GM04503 (cell line): ENCODE data around the gene SSR2.

Experiments used
- DNase-seq: peaks from one replicate; pipeline ENCODE4 v3.0.0-alpha.2; 2012; ENCODE audit warnings: low read depth

The SSR2 gene

GRCh38 chr1:156020293-156021092 lies at the start of gene SSR2:
SSR2 (minus strand) TSS chr1:156020951; CDS start chr1:156020167, 784 bp downstream.
- DNase-seq: peak; percentile 56

DNA sequence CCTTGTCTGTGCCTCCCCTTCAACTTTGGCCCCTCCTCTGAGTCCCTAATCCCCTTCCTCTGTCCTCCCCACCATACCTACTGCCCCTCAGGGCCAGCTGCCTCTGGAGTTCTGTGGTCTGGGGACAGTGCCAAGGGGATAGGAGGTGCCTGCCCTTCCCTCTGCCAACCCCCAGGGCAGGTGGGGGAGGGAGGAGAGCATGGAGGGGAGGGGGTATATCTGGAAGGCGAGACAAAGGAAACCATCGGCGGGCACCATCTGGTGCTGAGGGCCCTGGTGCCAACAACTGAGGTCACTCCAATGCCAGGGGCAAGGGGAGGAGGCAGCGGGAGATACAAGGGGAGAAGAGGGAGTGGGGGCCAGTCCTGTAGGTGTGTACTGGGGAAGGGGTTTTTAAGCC lies 49.8 kb upstream of the SSR2 start:
- no peak for DNase-seq

DNA sequence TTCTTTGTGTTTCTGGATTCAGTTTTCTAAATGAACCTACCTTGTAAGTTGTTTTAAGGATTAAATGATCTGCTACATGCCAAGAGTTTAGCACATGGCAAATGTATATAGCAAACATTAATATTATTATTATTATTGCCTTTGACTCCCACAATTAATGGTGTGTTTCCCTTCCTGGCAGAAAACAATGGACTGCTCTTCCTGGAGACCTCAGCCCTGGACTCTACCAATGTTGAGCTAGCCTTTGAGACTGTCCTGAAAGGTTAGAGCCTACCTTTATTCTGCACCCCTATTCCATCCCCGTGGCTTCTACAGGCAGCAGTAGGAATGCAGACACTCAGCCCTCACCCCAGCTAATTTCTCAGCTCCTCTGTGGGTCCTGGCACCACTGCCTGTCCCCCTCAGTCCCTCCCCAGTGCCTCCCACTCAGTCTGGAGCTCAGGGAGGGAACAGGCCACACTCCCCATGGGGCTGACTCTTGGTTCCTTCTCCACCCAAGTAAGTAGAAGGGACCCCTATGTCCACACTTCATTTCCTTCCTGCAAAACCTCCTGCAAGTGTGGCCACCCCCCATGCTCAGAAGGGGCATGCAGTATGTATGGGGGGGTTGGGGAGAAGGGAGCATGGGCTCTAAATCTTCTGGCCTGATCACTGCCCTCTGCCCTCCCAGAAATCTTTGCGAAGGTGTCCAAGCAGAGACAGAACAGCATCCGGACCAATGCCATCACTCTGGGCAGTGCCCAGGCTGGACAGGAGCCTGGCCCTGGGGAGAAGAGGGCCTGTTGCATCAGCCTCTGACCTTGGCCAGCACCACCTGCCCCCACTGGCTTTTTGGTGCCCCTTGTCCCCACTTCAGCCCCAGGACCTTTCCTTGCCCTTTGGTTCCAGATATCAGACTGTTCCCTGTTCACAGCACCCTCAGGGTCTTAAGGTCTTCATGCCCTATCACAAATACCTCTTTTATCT lies 49.0 kb upstream of the SSR2 start:
- DNase-seq: no peak

DNA sequence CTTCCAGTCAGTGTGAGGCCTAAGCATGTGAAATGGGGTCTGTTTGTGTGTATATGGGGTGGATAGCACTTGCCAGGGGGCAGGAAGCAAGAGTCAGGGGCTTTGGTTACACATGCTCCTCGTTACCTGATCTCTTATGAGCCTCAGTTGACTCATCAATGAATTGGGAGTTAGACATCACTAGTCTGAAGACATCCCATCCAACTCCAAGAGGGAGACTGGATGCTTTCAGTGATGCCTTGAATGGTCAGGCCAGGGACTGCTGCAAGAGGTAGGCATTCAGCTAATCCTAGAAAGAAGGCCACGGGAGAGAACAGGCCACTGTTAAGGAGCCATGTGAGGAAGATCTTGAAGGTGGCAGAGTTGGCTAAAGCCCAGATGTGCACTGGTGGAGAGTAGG lies 46.5 kb upstream of the SSR2 start:
- no peak for DNase-seq

DNA sequence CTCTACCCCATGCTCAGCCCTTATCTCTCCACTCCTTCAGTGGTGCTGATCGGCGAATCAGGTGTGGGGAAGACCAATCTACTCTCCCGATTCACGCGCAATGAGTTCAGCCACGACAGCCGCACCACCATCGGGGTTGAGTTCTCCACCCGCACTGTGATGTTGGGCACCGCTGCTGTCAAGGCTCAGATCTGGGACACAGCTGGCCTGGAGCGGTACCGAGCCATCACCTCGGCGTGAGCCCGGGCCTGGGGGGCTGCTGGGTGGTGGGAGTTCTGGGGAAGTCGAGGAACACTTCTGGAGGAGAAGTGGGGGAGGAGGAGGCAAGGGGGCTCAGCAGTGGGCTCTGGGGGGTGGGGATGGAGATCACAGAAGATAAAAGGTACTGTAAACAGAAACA lies 45.1 kb upstream of the SSR2 start:
- DNase-seq: no peak

GRCh38 chr1:156065212-156065611 lies 44.5 kb upstream of the SSR2 start:
- no peak for DNase-seq

DNA sequence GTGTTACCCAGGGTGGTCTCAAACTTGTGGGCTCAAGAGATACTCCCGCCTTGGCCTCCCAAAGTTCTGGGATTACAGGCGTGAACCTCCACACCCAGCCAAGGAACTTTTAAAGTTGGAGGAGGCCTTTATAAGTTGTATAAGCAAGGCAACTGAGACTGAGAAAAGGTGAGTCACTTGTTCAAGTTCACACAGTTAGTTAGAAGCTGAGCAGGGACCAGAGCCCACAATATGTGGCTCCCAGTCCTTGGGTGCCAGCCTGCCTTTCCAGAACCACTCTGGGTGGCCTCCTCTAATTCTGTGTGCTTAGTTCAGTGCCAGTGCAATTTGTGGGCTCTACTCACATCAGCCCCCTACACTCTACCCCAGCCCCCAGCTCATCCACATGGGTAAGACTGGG lies 43.9 kb upstream of the SSR2 start:
- no peak for DNase-seq

DNA sequence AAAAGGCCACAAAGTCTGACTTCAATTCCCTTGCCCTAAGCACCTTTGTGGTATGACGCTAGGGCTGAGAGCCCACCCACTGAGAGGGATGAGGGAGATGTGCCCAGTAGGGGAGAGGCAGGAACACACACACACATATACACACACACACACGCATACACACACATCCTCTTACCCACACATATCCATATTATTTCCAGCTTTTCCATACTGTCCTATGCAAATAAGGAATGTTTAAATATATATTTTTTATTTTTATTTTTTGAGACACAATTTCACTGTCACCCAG lies 43.2 kb upstream of the SSR2 start:
- no peak for DNase-seq

DNA sequence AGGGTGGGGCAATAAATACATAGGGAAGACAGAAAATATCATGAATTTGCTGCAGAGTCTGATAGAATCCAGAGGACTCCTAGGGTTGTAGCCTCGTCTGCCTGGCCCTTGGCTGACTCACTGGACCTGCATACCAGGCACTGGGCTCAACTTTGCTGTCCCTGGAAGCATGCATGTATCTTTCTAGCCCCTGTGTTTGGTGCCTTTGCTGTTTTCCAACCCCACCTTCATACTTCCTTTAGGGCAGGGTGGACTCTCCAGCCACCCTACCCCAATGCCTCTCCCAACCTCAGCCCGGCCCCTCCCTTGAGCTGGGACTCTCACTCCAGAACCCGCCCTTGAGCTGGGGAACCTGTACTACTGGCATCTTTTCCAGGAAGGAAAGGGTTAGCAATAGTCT lies 41.4 kb upstream of the SSR2 start:
- no peak for DNase-seq

DNA sequence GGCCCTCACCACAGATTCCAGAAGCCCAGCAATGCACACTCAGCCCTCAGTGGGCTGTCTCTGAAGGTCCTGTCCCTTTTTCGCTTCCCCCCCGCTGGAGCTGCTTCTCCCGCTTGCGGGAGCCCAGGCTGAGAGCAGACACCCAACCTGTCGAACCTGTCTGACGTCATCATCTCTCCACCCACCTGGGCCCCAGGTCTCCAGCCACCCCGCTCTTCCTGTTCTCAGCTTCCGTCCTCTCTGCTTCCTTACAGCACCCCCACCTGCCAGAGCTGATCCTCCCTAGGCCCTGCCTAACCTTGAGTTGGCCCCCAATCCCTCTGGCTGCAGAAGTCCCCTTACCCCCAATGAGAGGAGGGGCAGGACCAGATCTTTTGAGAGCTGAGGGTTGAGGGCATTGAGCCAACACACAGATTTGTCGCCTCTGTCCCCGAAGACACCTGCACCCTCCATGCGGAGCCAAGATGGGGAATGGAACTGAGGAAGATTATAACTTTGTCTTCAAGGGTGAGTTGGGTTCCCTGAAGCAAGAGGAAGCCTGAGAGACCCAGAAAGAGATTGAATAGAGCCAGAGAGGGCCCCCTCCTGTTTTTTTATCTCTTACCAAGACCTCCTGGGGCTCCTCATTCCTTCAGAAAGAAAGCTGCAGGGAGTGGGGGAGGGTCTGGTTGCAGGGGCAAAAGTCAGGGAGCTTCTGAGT lies 40.3 kb upstream of the SSR2 start, which contains the start of gene RAB25:
TSS of gene RAB25 (plus strand) at position 224 of the 700 bp plus-strand sequence. CDS start at position 465, 241 bp downstream.
- DNase-seq: no peak

DNA sequence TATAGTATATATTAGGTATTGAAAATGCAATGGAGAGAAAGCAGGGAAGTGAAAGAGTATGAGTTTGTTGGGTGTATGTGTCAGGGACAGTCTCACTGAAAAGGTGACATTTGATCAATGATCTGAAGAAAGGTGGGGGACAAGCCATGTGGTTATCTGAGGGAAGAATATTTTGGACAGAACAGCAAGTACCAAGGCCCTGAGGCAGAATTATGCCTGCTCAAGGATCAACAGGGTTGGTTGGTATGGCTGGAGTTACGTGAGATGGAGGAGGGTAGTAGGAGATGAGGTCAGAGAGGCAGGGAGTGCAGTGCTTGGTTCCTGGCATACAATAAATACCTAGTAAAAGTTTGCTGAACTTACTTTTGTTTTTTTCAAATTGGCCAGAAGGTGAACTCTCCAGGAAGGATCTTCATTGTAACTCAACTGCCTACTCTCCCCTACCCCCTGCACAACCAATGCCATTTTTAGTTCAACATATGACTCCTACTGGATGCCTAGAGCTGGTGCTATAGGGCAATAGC lies 35.6 kb upstream of the SSR2 start:
- no peak for DNase-seq

DNA sequence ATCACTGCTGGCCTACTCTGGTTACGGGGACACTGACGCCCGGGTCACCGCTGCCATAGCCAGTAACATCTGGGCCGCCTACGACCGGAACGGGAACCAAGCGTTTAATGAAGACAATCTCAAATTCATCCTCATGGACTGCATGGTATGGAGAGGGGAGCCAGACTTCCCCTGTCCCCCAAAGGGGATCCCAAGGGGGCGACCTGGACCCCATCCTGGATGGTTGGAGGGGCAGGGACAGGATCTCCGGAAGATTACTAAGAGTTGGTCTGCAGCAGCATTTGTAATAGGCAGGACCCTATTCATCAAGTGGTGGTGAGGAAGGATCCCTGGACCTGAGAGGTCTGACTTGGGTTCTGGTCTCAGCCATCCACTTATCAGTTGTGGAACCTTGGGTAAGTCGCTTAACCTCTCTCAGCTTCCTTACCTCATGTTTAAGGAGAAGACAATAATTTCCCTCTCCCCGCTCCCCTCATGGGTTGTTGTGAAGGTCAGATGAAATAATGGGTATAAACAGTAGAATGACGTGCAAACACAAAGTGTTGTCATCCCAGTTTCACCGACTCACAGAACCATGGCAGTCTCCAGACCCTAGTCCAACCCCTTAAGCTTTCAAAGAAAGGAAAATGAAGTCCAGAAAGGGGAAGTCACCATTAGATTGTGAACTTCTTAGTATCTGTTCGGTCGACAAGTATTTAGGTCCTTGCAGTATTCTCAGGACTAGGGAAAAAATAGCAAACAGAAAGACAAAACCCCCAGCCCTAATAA lies 34.7 kb upstream of the SSR2 start:
- DNase-seq: no peak

GRCh38 chr1:156054500-156055280 lies 33.9 kb upstream of the SSR2 start, which contains the start of gene LAMTOR2:
LAMTOR2 (plus strand) TSS chr1:156054782; CDS start chr1:156054890, 108 bp downstream.
- DNase-seq: peak; percentile 83

GRCh38 chr1:156053768-156054499 lies 33.2 kb upstream of the SSR2 start, which contains the start of gene UBQLN4:
UBQLN4 (minus strand) TSS chr1:156053798; CDS start chr1:156053701, 97 bp downstream.
- no peak for DNase-seq

DNA sequence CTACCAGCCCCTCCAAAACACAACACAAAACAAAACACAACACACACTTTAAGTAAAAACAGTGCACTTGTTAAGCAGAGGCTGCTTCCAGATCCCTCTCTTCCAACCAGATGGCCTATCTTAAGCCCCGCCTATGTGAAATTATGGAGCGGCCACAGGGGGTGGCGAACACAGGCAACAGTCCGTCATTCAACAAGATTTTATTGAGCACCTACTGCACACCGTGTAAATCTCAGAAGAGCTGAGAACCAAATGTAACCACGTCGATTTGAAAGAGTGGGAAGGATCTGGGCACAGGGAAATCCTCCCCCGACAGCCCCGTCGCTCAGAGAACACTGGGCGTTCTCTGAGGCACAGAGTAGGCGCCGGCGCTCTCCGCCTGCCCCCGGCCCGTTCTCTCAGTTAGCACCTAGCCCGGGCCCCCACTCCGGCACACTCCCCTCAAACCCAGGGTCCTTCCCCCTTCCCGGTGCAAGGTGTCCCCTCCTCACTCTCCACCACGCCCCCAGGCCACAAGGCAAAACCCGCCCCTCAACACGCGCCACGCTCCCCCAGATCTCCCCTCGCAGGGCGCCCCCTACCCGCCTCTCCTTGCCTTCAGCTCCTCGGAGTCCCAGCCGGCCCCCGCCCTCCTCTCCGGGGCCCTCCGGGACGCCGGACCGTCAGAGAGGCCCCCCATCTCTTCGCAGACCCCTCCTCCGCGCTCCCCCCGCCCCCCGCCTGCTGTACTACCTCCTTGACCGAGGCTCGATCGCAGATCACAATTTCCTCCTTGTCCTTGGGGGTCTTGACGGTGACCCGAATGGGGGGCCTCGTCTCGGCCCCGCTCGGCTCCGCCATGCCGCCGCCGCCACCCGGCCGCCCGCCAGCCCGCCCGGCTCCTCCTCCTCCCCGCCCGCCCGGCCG lies 32.4 kb upstream of the SSR2 start:
- no peak for DNase-seq

GRCh38 chr1:156051011-156051725 lies 30.4 kb upstream of the SSR2 start:
- no peak for DNase-seq

DNA sequence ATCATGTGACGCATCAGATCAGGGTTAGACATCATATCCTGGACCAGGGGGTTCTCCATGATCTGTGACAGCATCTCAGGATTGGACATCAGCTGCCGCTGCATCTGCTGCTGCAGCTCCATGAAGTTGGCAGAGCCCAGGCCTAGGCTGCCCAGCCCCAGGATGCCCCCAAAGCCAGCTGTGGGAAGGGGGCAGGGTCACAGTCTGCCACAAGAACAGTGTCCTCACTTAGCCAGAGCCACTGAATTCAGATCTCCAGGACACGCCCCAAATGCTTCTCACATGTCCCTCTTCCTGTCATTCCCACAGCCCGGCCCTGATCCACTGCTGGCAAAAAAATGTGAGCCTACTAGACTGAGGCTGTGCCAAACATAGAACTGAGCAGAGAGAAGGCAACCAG lies 29.6 kb upstream of the SSR2 start:
- DNase-seq: no peak

DNA sequence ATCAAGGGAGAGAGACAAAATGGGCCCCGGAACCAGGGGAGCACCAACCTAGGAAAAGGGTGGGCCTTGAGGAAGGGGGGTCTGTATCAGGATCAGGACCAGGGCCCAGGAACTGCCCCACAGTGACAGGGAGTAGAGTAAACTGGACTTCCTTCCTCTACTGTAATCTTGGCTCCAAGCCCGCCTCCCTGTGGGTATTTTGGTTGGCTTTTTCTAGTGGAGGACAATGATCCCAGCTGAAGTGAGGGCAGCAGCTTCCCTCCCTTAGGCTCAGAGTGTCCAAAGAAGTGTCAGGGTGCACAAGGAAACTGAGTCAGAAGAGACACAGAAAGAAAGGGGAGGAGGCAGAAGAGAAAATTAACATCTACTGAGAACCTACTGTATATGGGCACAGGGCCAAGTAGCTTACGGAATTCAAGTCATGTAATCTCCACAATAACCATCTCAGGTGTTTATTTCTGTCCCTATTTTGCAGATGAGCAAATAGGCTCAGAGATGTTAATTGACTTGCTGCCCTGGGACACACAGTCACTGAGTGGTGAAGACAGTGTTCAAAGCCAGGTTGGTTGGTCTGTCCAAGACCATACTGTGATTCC lies 28.0 kb upstream of the SSR2 start:
- DNase-seq: no peak
